Esophagus muscularis mucosa (tissue), 4 donors: ENCODE data around the gene NFASC. TPM values are rescaled to one million over a fixed set of nuclear protein-coding genes. Genes with fewer than 3 reads are reported as not detected.

Experiments
- DNase-seq: peaks from one replicate; pipeline ENCODE4 v3.0.0-alpha.2; 2017; ENCODE audit errors: extremely low spot score
- H3K27ac ChIP-seq, 4 donors: fragments of 200-600 bp; sonication (generic); replicated peaks in 1 of 4; 1 replicate in 3 of 4; 2 replicates in 1 of 4; pipeline ENCODE4 v1.5.1; 2016 to 2019; ENCODE audit warnings: mild to moderate bottlenecking in 1 of 4
- H3K27me3 ChIP-seq, 4 donors: fragments of 200-600 bp; sonication (generic); one replicate each; pipeline versions ENCODE4 v1.5.1 to v1.6.0; 2016 to 2019
- H3K36me3 ChIP-seq, 4 donors: fragments of 200-600 bp; sonication (generic); one replicate each; pipeline ENCODE4 v1.5.1; 2016 to 2019
- H3K4me1 ChIP-seq, 4 donors: fragments of 200-600 bp; sonication (generic); one replicate each; pipeline ENCODE4 v1.5.1; 2016 to 2019
- H3K4me3 ChIP-seq, 4 donors: fragments of 200-600 bp; sonication (generic); 1 replicate in 2 of 4; 2 replicates in 2 of 4; pipeline ENCODE4 v1.5.1; 2016 to 2019; ENCODE audit warnings: mild to moderate bottlenecking in 4 of 4, moderate library complexity in 1 of 4
- H3K9me3 ChIP-seq, 4 donors: fragments of 200-600 bp; sonication (generic); 1 replicate in 3 of 4; 2 replicates in 1 of 4; pipeline ENCODE4 v1.5.1; 2016 to 2019
- EP300 ChIP-seq: sonication (generic); formaldehyde crosslinking; IDR thresholded peaks from one replicate; pipeline ENCODE4 v1.6.1; 2017; ENCODE audit warnings: antibody characterized with exemption
- POLR2A ChIP-seq: fragments of 450-650 bp; IDR thresholded peaks from one replicate; pipeline ENCODE4 v1.6.1; 2017; ENCODE audit warnings: antibody characterized with exemption, moderate library complexity, mild to moderate bottlenecking, low read depth
- POLR2AphosphoS5 ChIP-seq, 2 donors: sonication (generic); formaldehyde crosslinking; IDR thresholded peaks; one replicate each; pipeline ENCODE4 v1.6.1; 2017; ENCODE audit warnings: antibody characterized with exemption in 2 of 2
- WGBS: methylation state at CpG from one replicate; pipeline ENCODE4 v1.1.5; 2018; 5-methylcytosine and 5-hydroxymethylcytosine counted together
- intact Hi-C: fragments of 100-400 bp; cut with DNase I; formaldehyde crosslinking; loops from one replicate; pipeline ENCODE4 v1.15.1; 2023
- total RNA-seq, 4 donors: library from RNA; depleted of rRNA; stranded (reverse); fragments of >200 nt; gene quantifications; one replicate each; pipeline versions ENCODE4 v1.1.0 to v1.2.1, GENCODE V29; 2016
- TF ChIP-seq, protein P1 (sequence below), 3 experiments: fragments of 200-600 bp in 2 of 3; fragments of 450-650 bp in 1 of 3; sonication (generic) in 2 of 3; IDR thresholded peaks; one replicate each; pipeline ENCODE4 v1.5.1; 2017 to 2019; ENCODE audit warnings: antibody characterized with exemption in 3 of 3, mild to moderate bottlenecking in 2 of 3, moderate library complexity in 1 of 3

Gene NFASC
- total RNA-seq, 4 donors from 2014 or later: 31.1 to 122 (median 64.7) TPM

DNA sequence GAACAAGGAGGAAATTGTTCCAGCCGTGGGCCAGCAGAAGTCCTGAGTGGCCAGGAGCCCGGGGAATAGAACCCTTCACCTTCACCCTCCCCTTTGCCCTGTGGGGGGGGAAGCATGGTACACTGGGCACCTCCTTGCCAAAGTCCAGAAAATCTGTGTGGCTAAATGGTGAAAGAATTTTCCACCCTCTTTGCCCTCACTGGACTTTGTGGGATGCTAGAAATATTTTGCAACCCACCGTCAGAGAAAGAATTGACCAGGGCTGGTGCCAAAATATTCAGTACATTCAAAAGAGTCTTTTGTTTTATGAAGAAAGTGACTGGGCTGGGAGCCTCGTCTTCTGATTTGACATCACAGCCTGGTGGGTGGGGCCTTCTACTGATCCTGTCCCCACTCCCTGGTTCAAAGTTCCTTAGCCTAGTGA lies 14.6 kb downstream of the NFASC start:
- intact Hi-C loops: no loop called here
- H3K27me3 ChIP-seq: no peaks in the 10 kb centered on the region
- H3K9me3 ChIP-seq: no peaks in the 10 kb centered on the region
- TF ChIP-seq POLR2A (no peak), POLR2AphosphoS5 (IDR thresholded peaks at IDR 0.05) (no peak), EP300 (no peak)
- TF ChIP-seq, protein P1, sequence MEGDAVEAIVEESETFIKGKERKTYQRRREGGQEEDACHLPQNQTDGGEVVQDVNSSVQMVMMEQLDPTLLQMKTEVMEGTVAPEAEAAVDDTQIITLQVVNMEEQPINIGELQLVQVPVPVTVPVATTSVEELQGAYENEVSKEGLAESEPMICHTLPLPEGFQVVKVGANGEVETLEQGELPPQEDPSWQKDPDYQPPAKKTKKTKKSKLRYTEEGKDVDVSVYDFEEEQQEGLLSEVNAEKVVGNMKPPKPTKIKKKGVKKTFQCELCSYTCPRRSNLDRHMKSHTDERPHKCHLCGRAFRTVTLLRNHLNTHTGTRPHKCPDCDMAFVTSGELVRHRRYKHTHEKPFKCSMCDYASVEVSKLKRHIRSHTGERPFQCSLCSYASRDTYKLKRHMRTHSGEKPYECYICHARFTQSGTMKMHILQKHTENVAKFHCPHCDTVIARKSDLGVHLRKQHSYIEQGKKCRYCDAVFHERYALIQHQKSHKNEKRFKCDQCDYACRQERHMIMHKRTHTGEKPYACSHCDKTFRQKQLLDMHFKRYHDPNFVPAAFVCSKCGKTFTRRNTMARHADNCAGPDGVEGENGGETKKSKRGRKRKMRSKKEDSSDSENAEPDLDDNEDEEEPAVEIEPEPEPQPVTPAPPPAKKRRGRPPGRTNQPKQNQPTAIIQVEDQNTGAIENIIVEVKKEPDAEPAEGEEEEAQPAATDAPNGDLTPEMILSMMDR (IDR thresholded peaks at IDR 0.05): no peak
- WGBS: 33% methylated on average over 4 of the region's 4 CpGs
- no peak for DNase-seq
- peak overlapping the region; percentile 72 to 85 (median 79) for H3K27ac ChIP-seq
- peak overlapping the region; percentile 4 to 44 (median 23) for H3K4me3 ChIP-seq
- peaks cover 40 to 99% (median 94%) of the 10 kb centered on the region in 4 donors for H3K4me1 ChIP-seq
- H3K36me3 ChIP-seq: no peaks in the 10 kb centered on the region

GRCh38 chr1:204885790-204886189 lies 15.1 kb downstream of the NFASC start:
- Histone ChIP-seq H3K4me3 (peak overlapping the region; percentile 4 to 44 (median 23)), H3K27me3 (no peaks in the 10 kb centered on the region), H3K36me3 (no peaks in the 10 kb centered on the region), H3K4me1 (peaks cover 41 to 94% (median 90%) of the 10 kb centered on the region in 4 donors), H3K9me3 (no peaks in the 10 kb centered on the region), H3K27ac (peak overlapping the region; percentile 72 to 85 (median 79))
- 63% methylated on average over 8 of the region's 8 CpGs for WGBS
- intact Hi-C loops: no loop called here
- DNase-seq: no peak
- TF ChIP-seq POLR2AphosphoS5 (IDR thresholded peaks at IDR 0.05): peak in 1 of 2 donors; percentile 50
- peak; percentile 9 for TF ChIP-seq EP300
- TF ChIP-seq POLR2A: no peak
- TF ChIP-seq, protein P1 (IDR thresholded peaks at IDR 0.05): no peak

DNA sequence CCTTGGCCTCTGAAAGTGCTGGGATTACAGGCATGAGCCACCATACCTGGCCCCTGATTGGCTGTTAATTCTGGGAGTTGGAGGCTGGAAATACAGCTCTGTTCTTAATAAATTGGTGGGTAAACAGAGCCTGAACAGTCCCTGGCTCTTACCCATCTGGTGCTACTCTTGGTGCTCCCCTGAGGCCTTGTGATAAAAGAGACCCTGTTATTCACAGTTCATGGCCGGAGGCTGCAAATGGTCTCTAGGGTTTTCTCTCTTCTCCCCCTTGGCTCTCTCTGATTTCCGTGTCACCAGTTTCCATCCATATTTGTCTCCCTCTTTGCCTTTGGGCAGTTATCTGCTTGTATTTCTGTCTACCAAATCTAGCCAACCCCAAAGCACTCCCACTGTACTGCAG lies 17.2 kb downstream of the NFASC start:
- no peaks in the 10 kb centered on the region for H3K36me3 ChIP-seq
- H3K4me3 ChIP-seq: no peak overlapping the region
- H3K9me3 ChIP-seq: no peaks in the 10 kb centered on the region
- intact Hi-C loops: no loop called here
- peaks cover 35 to 87% (median 78%) of the 10 kb centered on the region in 4 donors for H3K4me1 ChIP-seq
- no peak for TF ChIP-seq EP300
- TF ChIP-seq POLR2AphosphoS5 (IDR thresholded peaks at IDR 0.05): no peak
- no peak for TF ChIP-seq POLR2A
- TF ChIP-seq, protein P1 (IDR thresholded peaks at IDR 0.05): no peak
- 58% methylated on average over 2 of the region's 2 CpGs for WGBS
- peak overlapping the region; percentile 49 to 79 (median 58) for H3K27ac ChIP-seq
- H3K27me3 ChIP-seq: no peaks in the 10 kb centered on the region
- no peak for DNase-seq

- H3K27ac ChIP-seq: peak overlapping the region; percentile 49 to 79 (median 60)
Measured at GRCh38 chr1:204888294-204888693, 17.6 kb downstream of the NFASC start.

More at GRCh38 chr1:204888294-204888693, 17.6 kb downstream of the NFASC start:
- Histone ChIP-seq H3K27me3 (no peaks in the 10 kb centered on the region), H3K9me3 (no peaks in the 10 kb centered on the region), H3K36me3 (no peaks in the 10 kb centered on the region), H3K4me1 (peaks cover 35 to 84% (median 74%) of the 10 kb centered on the region in 4 donors), H3K4me3 (no peak overlapping the region)
- intact Hi-C loops: no loop called here
- WGBS: 54% methylated on average over 2 of the region's 2 CpGs
- no peak for TF ChIP-seq EP300
- no peak for TF ChIP-seq POLR2AphosphoS5 (IDR thresholded peaks at IDR 0.05)
- TF ChIP-seq, protein P1 (IDR thresholded peaks at IDR 0.05): no peak
- TF ChIP-seq POLR2A: no peak
- no peak for DNase-seq
